Upper lobe of left lung (tissue), 6 donors: ENCODE measurements around the gene PNLIPRP3. TPM values are rescaled to one million over a fixed set of nuclear protein-coding genes. Genes with fewer than 3 reads are reported as not detected.
A peak's percentile ranks its signal among the peaks of the same experiment; 100 is the strongest.

Experiments used
- ATAC-seq, 2 donors: fragments of 200-7000 bp; cut with Tn5 transposase; one replicate each; pipeline ENCODE4 v1.9.1; 2022; ENCODE audit warnings: mild to moderate bottlenecking in 2 of 2, moderate library complexity in 2 of 2; ENCODE audit not compliant: low FRiP score in 2 of 2
- DNase-seq, 2 donors: peaks; one replicate each; pipeline ENCODE4 v3.0.0-alpha.2; 2019 to 2020
- H3K27ac ChIP-seq, 4 donors: fragments of 200-600 bp; sonication (generic); one replicate each; pipeline ENCODE4 v1.5.1; 2016 to 2019
- H3K27me3 ChIP-seq, 4 donors: fragments of 200-600 bp; sonication (generic); one replicate each; pipeline ENCODE4 v1.5.1; 2017 to 2019
- H3K36me3 ChIP-seq, 4 donors: fragments of 200-600 bp; sonication (generic); one replicate each; pipeline ENCODE4 v1.5.1; 2016 to 2019
- H3K4me1 ChIP-seq, 4 donors: fragments of 200-600 bp; sonication (generic); one replicate each; pipeline ENCODE4 v1.5.1; 2018 to 2019
- H3K4me3 ChIP-seq, 4 donors: fragments of 200-600 bp; sonication (generic); one replicate each; pipeline ENCODE4 v1.5.1; 2017 to 2019; ENCODE audit warnings: mild to moderate bottlenecking in 2 of 4, moderate library complexity in 1 of 4
- H3K9me3 ChIP-seq, 4 donors: fragments of 200-600 bp; sonication (generic); one replicate each; pipeline ENCODE4 v1.5.1; 2018 to 2019
- EP300 ChIP-seq, 4 donors: sonication (generic); formaldehyde crosslinking; IDR thresholded peaks; one replicate each; pipeline ENCODE4 v1.5.1; 2017; ENCODE audit warnings: antibody characterized with exemption in 4 of 4, control low read depth in 2 of 4
- POLR2A ChIP-seq, 4 donors: fragments of 450-650 bp; IDR thresholded peaks; one replicate each; pipeline ENCODE4 v1.5.1; 2016 to 2017; ENCODE audit warnings: antibody characterized with exemption in 4 of 4, mild to moderate bottlenecking in 2 of 4
- POLR2AphosphoS5 ChIP-seq, 2 donors: sonication (generic); formaldehyde crosslinking; IDR thresholded peaks; one replicate each; pipeline ENCODE4 v1.5.1; 2017; ENCODE audit warnings: antibody characterized with exemption in 2 of 2
- WGBS, 2 donors: methylation state at CpG; one replicate each; pipeline ENCODE4 v1.1.5; 2017 to 2018; 5-methylcytosine and 5-hydroxymethylcytosine counted together
- total RNA-seq, 6 donors: library from RNA; depleted of rRNA in 4 of 6; stranded (reverse); fragments of >200 nt in 4 of 6; gene quantifications; one replicate each; pipeline versions ENCODE4 v1.1.0 to v1.2.1, GENCODE V29; 2016 to 2021
- TF ChIP-seq, protein P1 (sequence below), 6 experiments: fragments of 450-650 bp in 4 of 6; fragments of 200-600 bp in 2 of 6; sonication (generic) in 2 of 6; IDR thresholded peaks; one replicate each; pipeline ENCODE4 v1.5.1; 2016 to 2019; ENCODE audit warnings: antibody characterized with exemption in 6 of 6
- donor health status: DM: no; HTN: no; CAD: no; lungs with moderate emphysema.
- donor health status: DM: no; HTN: yes; CAD: no; lungs with severe emphysema.

The PNLIPRP3 gene
- total RNA-seq, 6 donors from 2014 or later: 0.20 to 0.22 TPM; not detected in 4

DNA sequence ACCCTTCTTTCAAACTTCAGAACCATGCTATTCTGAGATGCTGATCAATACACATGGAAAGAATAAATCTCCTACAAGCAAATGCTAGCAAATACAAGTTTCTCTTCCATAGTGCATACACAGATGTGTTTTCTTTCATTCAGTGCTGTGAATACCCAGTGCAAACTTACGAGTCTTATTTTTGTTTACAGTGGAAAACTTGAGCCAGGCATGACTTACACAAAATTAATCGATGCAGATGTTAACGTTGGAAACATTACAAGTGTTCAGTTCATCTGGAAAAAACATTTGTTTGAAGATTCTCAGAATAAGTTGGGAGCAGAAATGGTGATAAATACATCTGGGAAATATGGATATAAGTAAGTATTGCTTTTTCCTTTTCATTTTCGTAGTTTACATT lies 48.8 kb downstream of the PNLIPRP3 start:
- ATAC-seq: no peak
- Histone ChIP-seq H3K27ac (no peak overlapping the region), H3K9me3 (no peaks in the 10 kb centered on the region), H3K4me3 (no peak overlapping the region), H3K4me1 (no peaks in the 10 kb centered on the region), H3K27me3 (no peaks in the 10 kb centered on the region), H3K36me3 (no peaks in the 10 kb centered on the region)
- TF ChIP-seq EP300 (IDR thresholded peaks at IDR 0.05): no peak
- TF ChIP-seq, protein P1, sequence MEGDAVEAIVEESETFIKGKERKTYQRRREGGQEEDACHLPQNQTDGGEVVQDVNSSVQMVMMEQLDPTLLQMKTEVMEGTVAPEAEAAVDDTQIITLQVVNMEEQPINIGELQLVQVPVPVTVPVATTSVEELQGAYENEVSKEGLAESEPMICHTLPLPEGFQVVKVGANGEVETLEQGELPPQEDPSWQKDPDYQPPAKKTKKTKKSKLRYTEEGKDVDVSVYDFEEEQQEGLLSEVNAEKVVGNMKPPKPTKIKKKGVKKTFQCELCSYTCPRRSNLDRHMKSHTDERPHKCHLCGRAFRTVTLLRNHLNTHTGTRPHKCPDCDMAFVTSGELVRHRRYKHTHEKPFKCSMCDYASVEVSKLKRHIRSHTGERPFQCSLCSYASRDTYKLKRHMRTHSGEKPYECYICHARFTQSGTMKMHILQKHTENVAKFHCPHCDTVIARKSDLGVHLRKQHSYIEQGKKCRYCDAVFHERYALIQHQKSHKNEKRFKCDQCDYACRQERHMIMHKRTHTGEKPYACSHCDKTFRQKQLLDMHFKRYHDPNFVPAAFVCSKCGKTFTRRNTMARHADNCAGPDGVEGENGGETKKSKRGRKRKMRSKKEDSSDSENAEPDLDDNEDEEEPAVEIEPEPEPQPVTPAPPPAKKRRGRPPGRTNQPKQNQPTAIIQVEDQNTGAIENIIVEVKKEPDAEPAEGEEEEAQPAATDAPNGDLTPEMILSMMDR (IDR thresholded peaks at IDR 0.05): no peak
- no peak for TF ChIP-seq POLR2AphosphoS5 (IDR thresholded peaks at IDR 0.05)
- TF ChIP-seq POLR2A (IDR thresholded peaks at IDR 0.05): no peak
- 60 to 75% methylated on average over 4 of the region's 4 CpGs for WGBS, 2 donors
- DNase-seq: no peak

DNA sequence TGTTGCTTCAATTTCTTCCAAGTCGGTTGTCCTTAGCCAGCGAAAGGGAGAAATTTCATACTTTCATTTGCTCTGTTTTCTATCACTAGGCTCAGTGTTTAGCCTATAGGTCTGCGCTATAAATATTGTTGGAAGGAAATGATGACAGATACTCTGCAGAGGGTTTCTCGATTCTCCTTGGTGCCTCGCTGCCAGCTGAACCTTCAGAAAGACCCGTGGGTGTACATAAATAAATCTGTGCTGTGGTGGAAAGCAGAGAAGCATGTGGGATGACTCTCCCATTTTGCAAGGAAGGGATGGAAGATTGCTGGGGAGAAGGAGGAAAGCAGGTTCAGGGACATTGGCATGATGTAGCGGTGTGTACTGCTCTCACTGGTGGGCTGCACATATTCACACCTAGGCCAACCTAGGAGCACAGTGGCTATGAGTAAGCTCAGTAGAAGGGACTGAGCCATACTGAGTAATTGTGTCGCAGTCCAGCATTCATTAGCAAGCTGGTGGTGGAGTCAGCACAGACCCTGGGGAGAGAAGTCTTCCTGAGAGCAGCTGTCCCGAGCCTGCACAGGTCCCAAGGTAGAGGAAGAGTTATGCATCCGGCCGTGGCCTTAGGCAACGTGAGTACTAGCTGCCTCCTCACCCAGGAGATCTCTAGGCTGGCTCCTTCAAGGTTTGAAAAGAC lies 50.5 kb downstream of the PNLIPRP3 start:
- peak in 1 of 2 donors; percentile 19 for ATAC-seq
- DNase-seq: no peak
- H3K27me3 ChIP-seq: no peaks in the 10 kb centered on the region
- TF ChIP-seq EP300 (IDR thresholded peaks at IDR 0.05) (no peak), POLR2AphosphoS5 (IDR thresholded peaks at IDR 0.05) (no peak), POLR2A (IDR thresholded peaks at IDR 0.05) (no peak)
- TF ChIP-seq, protein P1 (IDR thresholded peaks at IDR 0.05): no peak
- 72 to 73% methylated on average over 8 to 12 of the region's 12 CpGs for WGBS, 2 donors
- H3K36me3 ChIP-seq: no peaks in the 10 kb centered on the region
- H3K27ac ChIP-seq: no peak overlapping the region
- H3K4me3 ChIP-seq: no peak overlapping the region
- no peaks in the 10 kb centered on the region for H3K4me1 ChIP-seq
- H3K9me3 ChIP-seq: no peaks in the 10 kb centered on the region

DNA sequence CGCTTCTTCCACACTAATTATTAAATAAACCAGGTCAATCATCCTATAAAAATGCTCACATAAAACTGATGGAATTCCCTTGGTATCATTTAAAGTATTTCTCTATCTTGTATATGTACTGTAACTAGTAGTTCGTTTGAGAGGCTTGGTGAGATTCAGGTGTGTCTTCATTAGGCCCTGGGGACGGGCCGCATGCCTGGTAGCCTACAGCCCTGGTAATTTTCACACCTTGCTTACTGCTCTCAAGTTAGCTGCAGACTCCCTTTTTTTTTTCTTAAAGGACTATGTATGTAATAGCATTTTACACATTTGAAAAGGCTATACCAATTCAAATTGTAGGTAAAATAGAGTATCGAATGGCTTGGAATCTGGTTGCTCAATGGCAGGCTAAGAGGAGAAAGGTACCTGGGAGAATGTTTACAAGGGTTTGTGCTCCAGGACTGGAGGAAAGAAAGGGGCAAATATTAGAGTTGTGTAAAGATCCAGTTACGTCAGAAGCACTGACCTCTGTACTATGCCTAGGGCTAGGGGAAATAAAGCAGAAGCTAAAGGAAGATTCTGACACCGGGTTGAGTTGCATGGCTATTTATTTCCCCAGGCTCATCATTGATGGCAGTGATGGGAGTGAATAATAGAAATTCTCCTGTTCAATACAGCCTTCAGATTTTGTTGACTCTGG lies 59.3 kb downstream of the PNLIPRP3 start:
- Histone ChIP-seq H3K4me1 (no peaks in the 10 kb centered on the region), H3K27ac (no peak overlapping the region), H3K4me3 (no peak overlapping the region), H3K9me3 (no peaks in the 10 kb centered on the region), H3K36me3 (no peaks in the 10 kb centered on the region), H3K27me3 (no peaks in the 10 kb centered on the region)
- ATAC-seq (no peak), DNase-seq (no peak)
- WGBS, 2 donors: 77 to 78% methylated on average over 7 of the region's 7 CpGs
- TF ChIP-seq POLR2AphosphoS5 (IDR thresholded peaks at IDR 0.05) (no peak), POLR2A (IDR thresholded peaks at IDR 0.05) (no peak), EP300 (IDR thresholded peaks at IDR 0.05) (no peak)
- TF ChIP-seq, protein P1 (IDR thresholded peaks at IDR 0.05): no peak

DNA sequence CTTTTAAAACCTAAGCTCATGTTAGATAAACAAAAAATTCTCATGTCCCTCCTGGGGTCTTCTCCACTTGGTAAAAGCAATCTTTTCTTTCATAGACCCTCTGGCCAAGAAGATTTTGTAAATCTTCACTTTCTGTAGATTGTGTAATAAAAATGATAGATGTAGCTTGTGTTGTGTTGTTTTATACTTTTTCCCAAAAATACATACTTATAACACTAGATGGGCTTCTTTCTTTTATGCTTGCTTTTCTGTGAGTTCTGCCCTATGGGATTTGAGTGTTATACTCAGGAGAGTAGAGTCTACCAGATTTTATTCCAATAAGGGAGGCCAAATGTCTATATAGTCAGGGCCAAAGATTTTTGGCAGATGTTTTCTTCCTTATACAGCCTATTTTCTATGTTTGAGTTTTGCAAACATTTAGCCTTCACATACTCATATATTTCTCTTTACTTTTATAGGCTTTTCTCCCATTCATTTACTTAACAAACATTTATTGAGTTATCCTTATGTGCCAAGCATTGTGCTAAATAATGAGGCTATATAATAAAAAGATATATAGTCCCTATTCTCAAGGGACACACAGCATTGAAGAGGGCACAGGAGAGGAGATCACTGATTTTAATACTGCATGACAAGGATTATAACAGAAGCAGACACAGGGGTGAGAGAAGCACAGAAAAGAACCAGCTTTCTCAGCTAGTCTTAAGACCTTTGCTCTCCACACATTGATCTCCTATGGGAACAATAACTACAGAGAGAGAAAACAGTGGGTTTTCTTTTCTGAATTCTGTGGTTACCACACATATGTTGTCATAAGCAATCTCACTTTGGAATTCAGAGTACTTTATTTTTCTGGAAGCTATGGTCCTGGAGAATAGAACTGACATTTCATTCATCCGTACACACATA lies 60.1 kb downstream of the PNLIPRP3 start:
- no peak for ATAC-seq
- H3K4me3 ChIP-seq: no peak overlapping the region
- 96 to 100% methylated on average over 1 of the region's 1 CpG for WGBS, 2 donors
- DNase-seq: no peak
- H3K27me3 ChIP-seq: no peaks in the 10 kb centered on the region
- no peaks in the 10 kb centered on the region for H3K9me3 ChIP-seq
- no peak overlapping the region for H3K27ac ChIP-seq
- H3K4me1 ChIP-seq: no peaks in the 10 kb centered on the region
- TF ChIP-seq EP300 (IDR thresholded peaks at IDR 0.05) (no peak), POLR2A (IDR thresholded peaks at IDR 0.05) (no peak), POLR2AphosphoS5 (IDR thresholded peaks at IDR 0.05) (no peak)
- TF ChIP-seq, protein P1 (IDR thresholded peaks at IDR 0.05): no peak
- no peaks in the 10 kb centered on the region for H3K36me3 ChIP-seq
